ENCODE results near the gene XRCC4. TPM values are rescaled to one million over a fixed set of nuclear protein-coding genes. Genes with fewer than 3 reads are reported as not detected.

The XRCC4 gene
- polyA plus RNA-seq, 1 donor (not counting 4 experiments of a cell fraction or from before 2014, with no cell fraction given): 10.9 TPM

- dilution Hi-C loops (cut with MboI; ENCODE audit: extremely low pct_ligation_motif_present, low sequenced_read_pairs): no loop called here
- no peaks in the 10 kb centered on the region for H3K79me2 ChIP-seq (ENCODE audit: control insufficient read depth, insufficient read depth, low read length)
- H3K4me2 ChIP-seq (ENCODE audit: control insufficient read depth, extremely low read depth, insufficient read depth, low read depth, low read length): no peak overlapping the region
- no peak overlapping the region for H3K4me3 ChIP-seq (ENCODE audit: control insufficient read depth in 2 of 3, extremely low read depth in 1 of 3, insufficient read depth in 2 of 3, low read depth in 1 of 3, low read length in 3 of 3)
- FAIRE-seq (no peak), DNase-seq (ENCODE audit: low read depth, low spot score) (no peak)
- H3K9me1 ChIP-seq (ENCODE audit: control insufficient read depth, extremely low read depth, insufficient read depth, low read length): no peaks in the 10 kb centered on the region
- H4K20me1 ChIP-seq (ENCODE audit: control insufficient read depth, extremely low read depth, insufficient read depth, low read length): no peaks in the 10 kb centered on the region
- no peaks in the 10 kb centered on the region for H3K4me1 ChIP-seq (ENCODE audit: control insufficient read depth, extremely low read depth, insufficient read depth, low read length)
- H3K36me3 ChIP-seq (ENCODE audit: control insufficient read depth in 2 of 2, extremely low read depth in 1 of 2, insufficient read depth in 2 of 2, low read length in 2 of 2): no peaks in the 10 kb centered on the region
- H3K9ac ChIP-seq (ENCODE audit: control insufficient read depth, extremely low read depth, insufficient read depth, low read length): no peak overlapping the region
- TF ChIP-seq CTCF (optimal IDR thresholded peaks at IDR 0.05 in 1 of 3, IDR thresholded peaks at IDR 0.05 in 1 of 3, conservative IDR thresholded peaks at IDR 0.05 in 1 of 3; ENCODE audit: extremely low read depth in 1 of 3, insufficient read depth in 2 of 3, low read length in 3 of 3) (no peak), EZH2 (IDR thresholded peaks at IDR 0.05; ENCODE audit: low read length) (no peak)
- no peak overlapping the region for H3K27ac ChIP-seq (ENCODE audit: control insufficient read depth, insufficient read depth, low read length)
- no peaks in the 10 kb centered on the region for H3K9me3 ChIP-seq (ENCODE audit: control insufficient read depth, low read depth, low read length)
- no peaks in the 10 kb centered on the region for H3K27me3 ChIP-seq (ENCODE audit: control insufficient read depth, extremely low read depth, insufficient read depth, low read length)
- no peak overlapping the region for H2AFZ ChIP-seq (ENCODE audit: control insufficient read depth, low read length)
Observed at GRCh38 chr5:83124593-83124992, 47.2 kb downstream of the XRCC4 start.

GRCh38 chr5:83125560-83125959 is 48.2 kb downstream of the XRCC4 start:
- Histone ChIP-seq H3K9ac (ENCODE audit: control insufficient read depth, extremely low read depth, insufficient read depth, low read length) (no peak overlapping the region), H3K9me3 (ENCODE audit: control insufficient read depth, low read depth, low read length) (no peaks in the 10 kb centered on the region), H2AFZ (ENCODE audit: control insufficient read depth, low read length) (no peak overlapping the region), H3K36me3 (ENCODE audit: control insufficient read depth in 2 of 2, extremely low read depth in 1 of 2, insufficient read depth in 2 of 2, low read length in 2 of 2) (no peaks in the 10 kb centered on the region), H3K27me3 (ENCODE audit: control insufficient read depth, extremely low read depth, insufficient read depth, low read length) (no peaks in the 10 kb centered on the region), H3K4me1 (ENCODE audit: control insufficient read depth, extremely low read depth, insufficient read depth, low read length) (no peaks in the 10 kb centered on the region), H3K27ac (ENCODE audit: control insufficient read depth, insufficient read depth, low read length) (no peak overlapping the region), H3K4me3 (ENCODE audit: control insufficient read depth in 2 of 3, extremely low read depth in 1 of 3, insufficient read depth in 2 of 3, low read depth in 1 of 3, low read length in 3 of 3) (no peak overlapping the region), H3K4me2 (ENCODE audit: control insufficient read depth, extremely low read depth, insufficient read depth, low read depth, low read length) (no peak overlapping the region), H3K9me1 (ENCODE audit: control insufficient read depth, extremely low read depth, insufficient read depth, low read length) (no peaks in the 10 kb centered on the region), H4K20me1 (ENCODE audit: control insufficient read depth, extremely low read depth, insufficient read depth, low read length) (no peaks in the 10 kb centered on the region), H3K79me2 (ENCODE audit: control insufficient read depth, insufficient read depth, low read length) (no peaks in the 10 kb centered on the region)
- dilution Hi-C loops (cut with MboI; ENCODE audit: extremely low pct_ligation_motif_present, low sequenced_read_pairs): no loop called here
- TF ChIP-seq CTCF (optimal IDR thresholded peaks at IDR 0.05 in 1 of 3, IDR thresholded peaks at IDR 0.05 in 1 of 3, conservative IDR thresholded peaks at IDR 0.05 in 1 of 3; ENCODE audit: extremely low read depth in 1 of 3, insufficient read depth in 2 of 3, low read length in 3 of 3) (no peak), EZH2 (IDR thresholded peaks at IDR 0.05; ENCODE audit: low read length) (no peak)
- DNase-seq (ENCODE audit: low read depth, low spot score) (no peak), FAIRE-seq (no peak)

Measured in keratinocyte (primary cell).